ENCODE data around the gene GGTLC3.
"Not testable (repeated sequence)": the region's sequence is repeated elsewhere in the genome, so short reads cannot be mapped to it uniquely, and the experiment has no call there.

Gene GGTLC3

DNA sequence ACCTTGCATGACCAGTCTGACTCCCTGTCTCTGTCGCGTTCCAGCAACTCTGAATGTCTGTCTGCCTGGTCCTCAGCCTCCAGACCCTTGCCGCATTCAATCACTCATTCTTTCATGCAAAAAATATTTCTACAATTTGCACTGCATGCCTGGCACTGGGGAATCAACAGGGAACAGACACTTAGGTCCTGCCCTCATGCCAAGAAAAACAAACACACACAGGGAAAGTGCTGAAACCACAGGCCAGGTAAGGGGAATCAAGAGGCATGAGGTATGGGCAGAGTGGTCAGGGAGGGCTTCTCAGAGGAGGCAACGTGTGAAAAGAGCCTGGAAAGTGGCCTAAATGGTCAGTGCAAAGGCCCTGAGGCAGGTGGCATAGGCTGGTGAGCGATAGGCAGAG, at the start of gene GGTLC3:
Gene GGTLC3, minus strand, starts transcription at position 101 of the 400 bp plus-strand sequence. CDS start 264 bp downstream, outside the sequence.
- not testable (repeated sequence) for DNase-seq

DNA sequence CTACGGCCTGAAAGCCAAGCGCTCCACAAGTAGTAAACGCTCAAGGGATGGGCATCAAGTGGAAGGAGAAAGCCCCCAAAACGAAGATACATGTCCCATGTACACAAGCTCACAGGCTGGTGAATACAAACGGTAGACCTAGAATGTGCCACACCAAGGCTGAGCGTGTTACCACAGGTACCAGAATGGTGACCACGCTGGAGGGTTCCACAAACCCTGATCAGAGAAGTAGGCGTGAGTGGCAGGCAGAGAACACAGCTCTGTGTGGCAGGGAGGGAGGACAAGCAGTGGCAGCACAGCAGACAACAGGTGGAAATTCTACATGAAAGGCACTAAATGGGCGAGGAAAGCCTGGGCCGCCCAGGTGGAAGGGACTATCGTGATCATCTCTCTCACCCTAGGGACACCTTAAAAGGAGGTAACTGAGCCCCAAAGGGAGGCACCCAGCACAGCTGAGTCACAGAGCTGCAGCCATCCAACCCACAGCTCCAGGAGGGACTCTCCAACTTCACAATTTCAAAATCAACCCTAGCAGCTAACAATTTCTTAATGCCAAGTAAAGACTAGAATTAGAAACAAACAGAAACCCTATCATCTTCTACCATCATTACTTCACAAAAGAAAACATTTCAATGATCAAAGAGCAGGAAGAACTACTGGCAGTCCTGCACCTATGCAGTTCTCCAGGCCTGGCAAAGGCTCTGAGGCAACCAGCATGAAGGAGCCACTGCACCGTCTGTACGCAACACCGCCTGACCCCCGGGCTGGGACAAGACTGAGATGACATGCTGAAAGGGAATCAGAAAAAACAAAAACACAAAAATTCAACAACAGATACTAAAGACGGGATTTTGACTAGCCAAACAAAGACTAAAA, 42.4 kb upstream of the GGTLC3 start:
- DNase-seq = not testable (repeated sequence)

DNA sequence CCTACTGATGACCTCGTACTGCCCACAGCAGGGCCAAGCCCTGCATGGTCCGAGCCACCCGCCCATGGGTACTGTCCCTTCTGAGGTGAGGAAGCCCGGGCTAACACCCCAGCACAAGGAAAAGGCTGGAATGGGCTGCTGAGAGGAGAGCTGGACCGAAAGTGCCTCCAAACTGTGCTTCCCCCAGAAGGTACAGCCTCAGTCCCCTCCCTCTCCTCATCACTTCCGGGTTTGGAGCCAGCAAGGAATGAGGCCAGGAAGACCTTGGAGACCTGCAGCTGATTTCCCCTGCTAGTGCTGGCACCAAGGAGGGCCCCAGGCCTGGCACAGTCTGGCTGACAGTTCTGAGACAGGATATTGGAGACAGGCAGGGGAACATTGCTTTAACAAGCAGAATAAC, 41.0 kb upstream of the GGTLC3 start:
- DNase-seq = not testable (repeated sequence)

DNA sequence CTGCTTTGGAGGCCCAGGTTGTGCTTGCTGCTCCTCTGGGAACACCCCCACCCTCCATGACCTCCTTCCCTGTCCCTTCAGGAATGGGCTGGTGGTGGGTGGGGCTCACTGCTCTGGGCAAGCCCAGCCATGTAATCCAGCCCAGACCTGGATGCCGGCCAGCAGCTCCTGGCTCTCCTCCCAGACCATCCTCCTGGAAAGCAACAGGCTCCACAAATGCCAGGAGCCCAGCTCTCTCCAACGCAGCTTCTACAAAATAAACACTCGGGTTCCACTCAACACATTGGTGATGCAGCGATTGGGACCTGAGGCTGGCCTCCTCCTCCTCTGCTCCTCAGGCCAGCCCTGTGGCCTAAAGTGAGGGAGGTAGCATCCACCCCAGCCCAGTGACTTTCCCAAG, 40.6 kb upstream of the GGTLC3 start:
- not testable (repeated sequence) for DNase-seq

DNA sequence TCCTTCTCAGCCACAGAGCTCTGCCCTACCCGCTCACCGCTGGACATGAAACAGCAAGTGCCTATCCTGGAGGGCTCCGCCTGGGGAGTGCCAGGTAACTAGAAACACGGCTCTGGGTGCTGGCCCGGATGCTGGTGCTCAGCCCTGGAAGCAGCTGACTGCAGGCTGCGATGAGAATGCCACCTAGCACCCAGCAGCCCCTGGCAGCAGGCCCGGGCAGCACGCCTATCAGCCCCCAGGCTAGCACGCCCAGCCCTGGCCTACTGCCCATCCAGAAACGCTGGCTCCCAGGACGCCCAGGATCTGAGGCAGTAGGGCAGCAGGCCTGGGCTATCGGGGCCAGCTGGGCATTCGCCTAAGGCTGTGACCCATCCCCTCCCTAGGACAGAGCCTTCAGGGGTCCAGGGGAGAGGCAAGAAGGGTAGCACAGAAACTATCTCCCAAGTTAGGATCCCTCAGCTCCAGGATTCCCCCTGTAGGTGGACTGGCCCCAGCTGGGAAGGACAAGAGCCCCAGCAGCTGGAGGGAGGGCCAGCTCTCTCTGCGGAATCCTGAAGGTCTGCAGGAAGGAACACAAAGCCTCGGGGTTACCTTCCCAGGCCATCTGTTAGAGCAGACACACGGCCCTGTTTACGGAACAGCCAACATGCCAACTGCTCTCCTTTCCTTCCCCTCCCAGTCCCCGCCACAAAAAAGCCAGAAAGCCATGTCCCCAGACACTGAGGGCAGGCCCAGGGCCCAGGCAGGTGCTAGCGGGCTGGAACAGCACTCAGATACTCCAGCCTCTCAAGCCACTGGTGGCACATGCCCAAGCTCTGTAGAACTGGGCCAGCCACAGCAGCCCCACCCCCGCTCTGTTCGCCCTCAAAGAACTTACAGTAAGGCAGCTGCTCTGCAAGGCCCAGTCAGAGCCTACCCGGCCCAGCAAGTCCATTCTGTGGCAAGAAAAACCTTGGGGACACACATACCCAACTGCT, 36.6 kb upstream of the GGTLC3 start:
- not testable (repeated sequence) for DNase-seq

DNA sequence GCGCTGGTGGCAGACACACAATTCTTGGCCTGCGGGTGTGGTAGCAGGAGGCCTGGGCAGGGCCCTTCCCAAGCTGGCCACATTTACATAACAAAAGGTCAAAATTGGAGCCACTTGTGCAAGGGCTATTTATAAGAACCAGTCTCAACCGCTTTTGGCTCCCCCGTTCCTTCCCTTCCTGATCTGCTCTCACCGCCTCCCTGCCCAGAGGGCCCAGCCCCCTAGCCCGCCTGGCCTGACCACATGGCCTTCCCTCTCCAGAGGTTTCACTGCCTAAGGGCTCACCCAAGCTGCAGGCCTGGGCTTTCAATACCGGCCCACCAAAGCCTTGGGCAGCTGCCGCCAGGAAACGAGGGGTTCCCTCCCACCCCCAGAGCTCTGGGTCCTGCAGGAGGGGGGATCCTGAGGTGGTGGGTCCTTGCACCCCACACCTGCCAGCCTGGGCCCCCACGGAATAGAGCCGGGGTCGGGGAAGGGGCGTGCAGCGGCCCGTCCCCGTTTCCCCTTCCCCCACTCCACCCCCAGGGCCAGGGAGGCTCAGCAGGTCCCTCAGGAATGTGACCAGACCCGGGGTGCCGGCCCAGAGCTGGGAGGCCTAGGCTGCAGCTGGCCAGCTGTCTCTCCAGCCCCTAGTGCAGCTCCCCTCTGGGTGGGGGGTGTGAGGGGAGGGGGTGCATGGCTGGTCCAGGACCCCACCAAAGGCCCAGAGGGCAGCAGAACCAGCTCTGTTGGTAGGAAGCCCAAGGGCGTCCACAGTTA, 35.1 kb upstream of the GGTLC3 start:
- DNase-seq = not testable (repeated sequence)

DNA sequence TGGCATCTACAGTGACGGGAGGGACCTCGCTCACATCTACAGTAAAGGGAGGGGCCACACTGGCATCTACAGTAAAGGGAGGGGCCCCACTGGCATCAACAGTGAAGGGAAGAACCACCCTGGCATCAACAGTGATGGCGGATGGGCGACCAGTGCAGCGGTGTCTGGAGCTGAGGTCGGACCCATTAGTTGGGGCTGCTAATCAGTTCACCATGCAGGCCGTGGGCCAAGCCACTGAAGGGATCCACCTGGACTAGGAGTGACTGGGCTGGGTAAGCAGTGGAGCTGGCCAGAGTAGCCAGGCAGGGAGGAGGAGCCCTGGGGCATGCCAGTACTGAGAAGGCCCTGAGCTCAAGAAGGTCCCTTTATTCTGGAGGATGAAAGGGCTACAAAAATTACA, 33.1 kb upstream of the GGTLC3 start:
- not testable (repeated sequence) for DNase-seq

DNA sequence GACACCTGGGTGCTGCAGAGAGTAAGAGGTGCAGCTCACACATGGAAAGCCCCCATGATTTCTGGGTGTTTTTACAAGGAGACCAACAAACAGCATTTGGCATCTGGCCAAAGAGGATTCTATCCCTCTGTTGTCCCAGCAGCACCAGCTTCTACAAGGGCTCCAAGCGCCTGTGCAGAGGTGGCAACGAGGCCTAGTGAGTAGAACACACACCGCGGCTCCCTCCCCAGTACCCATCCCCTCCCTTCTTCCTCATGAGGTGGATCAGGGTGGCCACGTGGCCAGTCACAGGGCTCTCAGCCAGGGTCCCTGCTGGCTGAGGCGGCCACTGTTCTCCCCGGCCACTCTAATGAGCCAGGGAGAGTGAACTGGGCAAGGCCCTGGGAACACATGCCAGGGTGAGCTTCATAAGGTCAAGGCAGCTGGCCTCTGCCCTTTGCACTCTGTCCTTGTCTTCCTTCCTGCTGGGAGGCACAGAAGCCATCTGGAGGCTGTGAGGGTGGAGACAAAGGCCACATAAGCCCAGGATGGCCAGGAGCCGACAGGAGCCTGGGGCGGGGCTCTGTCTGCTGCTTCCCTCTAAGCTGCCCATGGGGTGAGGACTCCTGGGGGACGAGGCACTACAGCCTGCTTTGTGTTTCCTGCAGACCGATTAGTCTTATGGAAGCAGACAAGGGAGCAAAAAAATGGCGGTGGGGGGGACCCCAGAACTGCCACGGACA, 31.7 kb upstream of the GGTLC3 start:
- not testable (repeated sequence) for DNase-seq

DNA sequence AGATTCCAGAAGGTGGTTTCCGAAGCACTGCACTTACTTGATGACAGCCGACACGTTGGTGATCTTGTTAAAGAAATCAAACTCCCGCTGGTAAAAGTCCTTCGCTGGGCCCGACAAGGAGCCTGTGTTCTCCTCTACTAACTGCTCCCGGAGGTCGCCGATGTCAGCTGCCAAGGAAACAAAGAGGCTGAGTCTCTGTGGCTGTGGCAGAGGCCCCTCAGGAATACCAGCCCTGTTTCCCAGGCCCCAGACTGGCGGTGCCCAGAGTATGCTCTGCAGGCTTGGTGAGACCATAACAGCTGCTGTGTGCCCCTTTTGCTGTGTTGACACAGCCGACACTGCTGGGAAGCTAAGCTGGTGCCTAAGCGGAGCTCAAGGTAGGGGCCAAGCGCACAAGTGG, 26.7 kb upstream of the GGTLC3 start:
- not testable (repeated sequence) for DNase-seq

DNA sequence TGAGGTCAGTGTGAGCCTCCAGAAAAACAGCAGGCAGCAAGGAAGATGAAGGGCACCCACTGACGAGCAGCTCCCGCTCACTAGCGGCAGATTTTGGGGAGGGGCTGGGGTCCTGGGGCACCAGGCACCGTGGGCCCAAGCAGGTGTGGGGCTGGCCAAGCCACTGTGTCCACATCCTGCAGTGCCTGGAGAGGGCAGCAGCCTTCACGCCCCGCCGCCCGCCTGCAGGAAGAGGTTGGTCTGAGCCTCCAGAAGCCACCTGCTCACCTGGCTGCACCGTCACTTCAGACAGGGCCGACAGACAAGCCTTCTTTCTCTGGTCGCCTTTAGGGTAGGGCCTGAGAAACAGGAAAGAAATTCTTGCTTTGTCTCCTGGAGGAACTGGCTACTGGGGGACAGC, 25.4 kb upstream of the GGTLC3 start:
- DNase-seq = not testable (repeated sequence)

DNA sequence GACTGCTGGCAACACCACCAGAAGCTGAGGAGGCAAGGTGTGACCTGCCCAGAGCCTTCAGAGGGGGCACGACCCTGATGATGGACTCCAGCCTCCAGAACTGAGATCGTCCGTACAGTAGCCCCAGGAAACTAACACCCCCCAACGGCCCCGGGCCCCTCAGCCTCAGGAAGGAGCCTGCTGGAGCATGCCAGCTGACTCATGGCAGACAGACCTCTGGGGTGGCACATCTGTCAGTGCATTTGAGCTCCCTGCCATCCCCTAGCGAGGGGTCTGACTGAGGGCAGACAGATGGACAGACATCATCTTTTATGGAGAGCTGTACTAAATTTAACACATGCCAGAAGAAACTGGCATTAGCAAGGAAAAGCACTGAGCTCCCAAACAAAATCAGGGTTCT, 22.0 kb upstream of the GGTLC3 start:
- DNase-seq = not testable (repeated sequence)

DNA sequence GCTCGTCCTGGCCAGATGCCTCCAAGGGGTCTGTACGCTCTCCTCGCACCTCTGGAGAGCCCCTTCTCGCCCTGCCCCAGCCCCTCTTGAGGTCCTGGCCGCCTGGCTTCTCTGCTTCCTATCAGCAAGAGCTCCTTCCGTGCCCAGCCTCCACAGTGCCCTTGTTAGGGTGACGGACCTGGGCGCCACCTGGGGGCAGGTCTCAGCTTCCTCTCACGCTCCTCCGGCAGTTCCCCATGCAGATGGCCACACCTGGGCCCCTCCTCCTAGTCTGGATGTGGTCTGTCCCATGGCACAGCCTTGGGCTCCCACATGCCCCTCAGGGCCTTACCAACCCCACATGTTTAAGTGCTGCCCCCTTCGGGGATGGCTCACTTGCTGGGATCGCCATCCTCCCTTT, 16.4 kb upstream of the GGTLC3 start:
- DNase-seq = not testable (repeated sequence)

DNA sequence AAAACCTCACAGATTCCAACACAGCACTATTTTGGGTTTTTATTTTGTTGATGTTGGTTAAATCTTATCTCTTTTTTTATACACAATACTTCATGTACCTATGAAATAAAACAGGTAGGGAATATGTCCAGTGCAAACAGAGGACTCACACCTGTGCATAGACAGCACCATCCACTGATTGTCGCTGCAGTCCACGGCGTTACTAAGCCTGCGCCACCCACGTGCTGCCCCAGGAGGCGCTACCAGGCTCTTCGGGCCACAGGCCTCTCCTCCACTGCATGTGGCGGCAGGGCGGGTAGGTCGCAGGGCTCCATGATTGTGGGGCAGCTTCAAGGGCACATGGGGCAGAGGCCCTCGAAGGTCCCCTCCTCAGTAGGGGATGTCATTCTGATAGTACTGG, 15.7 kb upstream of the GGTLC3 start:
- DNase-seq = not testable (repeated sequence)

DNA sequence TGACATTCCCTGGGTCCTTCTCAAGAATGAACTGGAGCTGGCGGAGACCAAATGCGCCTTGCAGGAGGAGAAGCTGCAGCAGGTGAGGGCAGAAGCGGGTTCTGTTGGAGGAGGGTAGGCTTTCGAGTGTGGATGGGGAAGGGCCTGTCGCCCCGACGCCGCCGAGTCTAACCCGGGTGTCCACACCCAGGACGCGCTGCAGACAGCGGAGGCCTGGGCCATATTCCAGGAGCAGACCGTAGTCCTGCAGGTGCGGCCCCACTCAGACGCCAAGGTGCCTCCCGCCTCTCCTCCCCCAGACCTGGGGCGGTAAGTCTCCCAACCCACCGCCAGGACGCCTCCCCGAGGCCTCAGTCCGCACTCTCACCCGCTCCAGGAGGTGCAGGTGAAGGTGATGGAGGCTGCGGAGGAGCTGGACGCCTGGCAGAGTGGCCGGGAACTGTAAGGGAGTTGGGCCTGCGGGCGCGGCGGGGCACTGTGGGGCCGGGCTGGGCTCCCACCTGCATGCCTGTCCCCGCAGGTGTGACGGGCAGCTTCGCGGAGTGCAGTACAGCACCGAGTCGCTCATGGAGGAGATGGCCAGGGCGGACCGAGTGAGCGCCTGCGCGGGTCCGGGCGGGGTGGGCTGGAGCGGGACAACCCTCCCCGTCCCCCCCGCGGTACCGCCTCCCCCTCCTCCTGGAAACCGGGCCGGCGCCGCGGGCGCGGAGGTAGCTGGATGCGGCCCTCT, 11.6 kb upstream of the GGTLC3 start:
- DNase-seq = not testable (repeated sequence)

DNA sequence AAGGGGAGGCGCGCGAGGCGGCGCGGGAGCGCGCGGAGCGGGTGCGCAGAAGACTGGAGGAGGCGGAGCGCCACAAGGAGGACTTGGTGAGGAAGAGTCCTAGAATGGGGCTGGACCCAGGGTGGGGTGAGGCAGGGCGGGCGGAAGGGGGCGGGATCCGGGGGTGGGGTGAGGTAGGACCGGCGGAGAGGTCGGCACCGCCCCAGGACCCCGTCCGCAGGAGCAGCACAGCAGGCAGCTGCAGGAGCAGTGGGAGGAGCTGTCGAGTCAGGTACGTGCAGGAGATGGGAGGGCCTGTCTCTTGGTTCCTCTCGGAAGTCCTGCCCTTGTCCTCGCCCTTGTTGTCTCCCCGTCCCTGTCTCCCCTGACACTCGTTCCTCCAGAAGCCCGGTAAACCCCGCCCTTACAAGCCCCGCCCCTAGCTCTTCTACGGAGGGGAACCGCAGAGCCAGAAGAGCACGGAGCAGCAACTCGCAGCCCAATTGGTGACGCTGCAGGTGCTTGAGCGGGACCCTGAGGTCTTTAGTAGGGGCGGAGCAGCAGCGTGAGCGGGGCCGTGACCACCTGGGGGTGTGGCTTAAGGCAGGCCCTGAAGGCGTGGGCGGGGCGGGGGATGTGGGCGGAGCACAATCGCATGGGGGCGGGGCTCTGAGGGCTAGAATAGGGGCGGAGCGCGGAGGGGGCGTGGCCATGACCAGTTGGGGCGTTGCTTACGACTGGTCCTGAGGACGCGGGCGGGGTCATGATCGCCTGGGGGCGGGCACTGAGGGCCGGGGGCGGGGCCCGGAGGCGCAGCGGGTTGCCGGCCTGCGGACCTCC, 10.8 kb upstream of the GGTLC3 start:
- DNase-seq = not testable (repeated sequence)

DNA sequence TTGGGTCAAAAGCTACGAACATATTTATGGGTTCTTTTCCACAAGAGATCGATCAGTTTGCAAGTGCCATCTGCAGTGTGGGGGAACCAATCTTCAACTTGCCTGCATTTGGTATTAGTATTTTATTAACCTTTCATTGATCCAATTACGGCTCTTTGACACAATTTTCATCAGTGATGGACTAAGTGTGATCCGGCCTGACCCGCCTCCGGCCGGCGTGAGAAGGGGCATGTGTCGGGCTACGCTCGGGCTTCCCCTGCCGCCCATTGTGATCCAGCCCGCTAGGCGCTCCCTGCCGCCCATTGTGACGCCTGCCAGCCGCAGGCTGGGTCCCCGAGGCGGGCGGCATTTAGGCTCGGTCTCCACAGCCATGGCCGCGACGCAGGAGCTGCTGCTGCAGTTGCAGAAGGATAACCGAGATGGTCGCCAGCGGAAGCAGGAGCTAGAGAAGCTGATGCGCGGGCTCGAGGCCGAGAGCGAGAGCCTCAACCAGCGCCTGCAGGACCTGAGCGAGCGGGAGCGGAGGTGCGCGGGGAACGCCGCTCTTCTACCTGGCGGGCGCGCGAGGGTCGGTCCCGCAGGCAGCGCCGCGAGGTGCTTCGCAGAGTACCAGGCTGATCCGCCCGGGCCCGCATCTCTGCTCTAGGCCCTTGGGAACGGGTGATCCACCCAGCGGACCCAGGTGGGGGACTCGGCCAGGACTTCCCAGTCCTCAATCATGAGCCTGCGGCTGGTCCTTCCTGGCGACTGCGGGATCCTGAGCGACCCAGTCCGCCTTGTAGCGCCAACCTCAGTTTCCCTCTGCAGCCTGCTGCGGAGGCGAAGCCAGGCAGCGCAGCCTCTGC, 10.0 kb upstream of the GGTLC3 start, which contains the start of gene TMEM191B:
Gene TMEM191B, plus strand, starts transcription at position 51 of the 845 bp plus-strand sequence. Its CDS starts 179 bp downstream, at position 230.
- DNase-seq = not testable (repeated sequence)

DNA sequence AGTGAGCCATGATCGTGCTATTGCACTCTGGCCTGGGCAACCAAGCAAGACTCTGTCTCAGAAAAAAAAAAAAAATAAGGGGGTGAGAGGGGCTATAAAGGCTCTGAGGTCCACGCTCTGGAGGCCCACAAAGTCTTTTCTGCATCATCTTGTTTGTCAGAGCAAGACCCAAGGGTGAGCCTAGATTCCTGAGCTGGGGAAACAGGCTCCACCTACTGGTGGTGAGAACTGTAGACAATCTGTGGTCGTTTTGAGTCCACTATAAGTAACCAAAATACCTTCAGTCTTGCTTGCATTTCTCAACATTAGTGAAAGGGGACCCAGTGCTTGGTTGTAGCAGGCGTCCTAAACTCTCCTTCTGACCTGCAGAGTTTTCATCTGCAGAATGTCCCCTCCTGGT, 5.4 kb upstream of the GGTLC3 start:
- not testable (repeated sequence) for DNase-seq

DNA sequence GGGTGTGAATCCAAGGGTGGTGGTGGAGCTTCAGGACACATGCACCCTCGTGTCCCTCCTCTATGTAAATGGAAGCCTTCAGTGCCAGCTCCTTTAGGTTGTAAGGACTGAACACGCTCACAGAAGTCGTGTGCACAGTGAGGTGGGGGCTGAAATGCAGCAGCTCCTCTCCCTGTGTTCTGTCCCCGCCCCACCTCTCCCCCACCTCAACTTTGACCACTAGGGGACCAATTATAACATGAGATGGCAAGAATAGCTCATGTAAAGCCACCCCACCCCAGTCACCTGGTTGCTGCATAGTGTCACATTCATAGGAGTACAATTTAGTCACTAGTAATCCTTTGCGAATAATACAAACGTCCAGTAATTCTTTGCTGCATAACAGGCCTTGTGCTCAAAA, 4.8 kb upstream of the GGTLC3 start:
- not testable (repeated sequence) for DNase-seq

DNA sequence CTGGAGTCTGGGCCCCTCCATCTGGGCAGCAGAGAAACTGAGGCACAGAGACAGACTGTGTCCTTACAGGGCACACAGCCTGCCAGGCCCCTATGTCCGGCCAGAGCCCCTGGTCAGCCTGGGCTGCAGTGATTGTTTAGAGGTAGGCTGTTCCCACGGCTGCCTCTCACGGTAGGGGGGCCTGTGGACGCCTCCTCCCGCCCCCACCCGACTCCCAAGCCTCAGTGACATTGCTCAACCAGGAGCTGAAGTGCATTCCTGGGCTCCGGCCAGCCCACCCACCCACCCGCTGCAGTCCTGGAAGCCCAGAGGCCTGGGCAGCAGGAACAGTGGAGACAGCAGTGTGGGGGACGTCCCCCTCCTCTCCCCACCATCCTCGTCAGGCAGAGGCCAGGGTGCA, 4.5 kb downstream of the GGTLC3 start:
- not testable (repeated sequence) for DNase-seq

Measured in NCI-H187 (cell line).